A549 treated with CpdA at 1 μM for 4 hours (cell line): ENCODE results near the gene ORAI3. TPM values are rescaled to one million over a fixed set of nuclear protein-coding genes. Genes with fewer than 3 reads are reported as not detected.

Source experiments
- total RNA-seq: library from RNA; stranded (reverse); fragments of 200-300 nt; extraction: Qiagen RNA extraction; gene quantifications from 5 replicates; pipeline ENCODE4 v1.2.3, GENCODE V29; 2022; ENCODE audit warnings: low read depth

The ORAI3 gene
- 12.1 to 15.0 TPM (median 13.6 TPM) in 5 replicates for total RNA-seq

GRCh38 chr16:30948667-30949649, at the start of gene ORAI3:
ORAI3 (plus strand) TSS chr16:30949068; CDS start chr16:30949290, 222 bp downstream.

DNA sequence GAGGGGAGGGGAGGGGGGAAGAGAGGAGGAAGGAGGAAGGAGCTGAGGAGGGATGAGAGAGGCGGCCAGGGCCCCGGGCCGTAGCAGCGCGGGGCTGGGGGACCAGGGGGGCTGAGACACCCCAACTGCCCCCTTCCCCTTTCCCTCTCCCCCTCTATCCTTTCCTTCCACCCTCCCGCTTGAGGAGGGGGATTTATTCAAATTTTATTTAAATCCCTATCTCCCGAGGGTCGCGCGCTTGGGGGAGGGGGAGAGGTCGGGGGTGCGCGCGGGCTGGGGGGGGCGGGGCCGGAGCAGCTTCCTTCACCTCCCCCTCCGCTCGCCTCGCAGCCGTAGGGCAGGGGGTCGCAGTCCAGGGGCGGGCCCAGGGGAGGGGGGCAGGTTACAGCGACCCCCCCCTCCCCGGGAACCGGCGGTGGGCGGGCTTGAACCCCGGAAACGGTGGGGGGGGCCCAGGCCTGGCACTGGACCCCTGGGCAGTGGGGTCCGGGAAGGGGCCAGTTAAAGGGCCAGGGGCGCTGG, 25.3 kb upstream of the ORAI3 start, which contains the start of gene FBXL19:
FBXL19 (plus strand) TSS at position 19 of the 522 bp plus-strand sequence. CDS start 2,183 bp downstream, outside the sequence.

GRCh38 chr16:30957456-30958174, 8.7 kb downstream of the ORAI3 start, which contains the start of gene SETD1A:
SETD1A (plus strand) TSS chr16:30957754; CDS start chr16:30958732, 978 bp downstream.

GRCh38 chr16:30984669-30985400, 36.0 kb downstream of the ORAI3 start, which contains the start of gene HSD3B7:
HSD3B7 (plus strand) TSS chr16:30985207; CDS start chr16:30985659, 452 bp downstream.

Other genes with a start within 250 kb of the ORAI3 start
- 14.1 to 28.1 TPM (median 21.4 TPM) in 5 replicates for gene SRCAP, start 249.9 kb upstream of the ORAI3 start, total RNA-seq
- 21.1 to 26.6 TPM (median 23.0 TPM) in 5 replicates for gene PHKG2, start 200.6 kb upstream of the ORAI3 start, total RNA-seq
- 4.5 to 9.7 TPM (median 9.0 TPM) in 5 replicates for gene CFAP119, start 187.0 kb upstream of the ORAI3 start, total RNA-seq
- 77.8 to 90.9 TPM (median 89.9 TPM) in 5 replicates for gene RNF40, start 186.7 kb upstream of the ORAI3 start, total RNA-seq
- gene ZNF629, start 161.9 kb upstream of the ORAI3 start, total RNA-seq = 15.6 to 19.2 TPM (median 16.4 TPM) in 5 replicates
- gene BCL7C, start 55.0 kb upstream of the ORAI3 start, total RNA-seq = 24.3 to 38.7 TPM (median 36.4 TPM) in 5 replicates
- 0.09 to 0.23 TPM (median 0.16 TPM) in 4 of 5 replicates, not detected in the other for gene CTF1, start 52.5 kb upstream of the ORAI3 start, total RNA-seq
- 16.3 to 25.2 TPM (median 21.8 TPM) in 5 replicates for gene FBXL19, start 25.5 kb upstream of the ORAI3 start, total RNA-seq
- gene SETD1A, start 8.7 kb downstream of the ORAI3 start, total RNA-seq = 17.6 to 24.3 TPM (median 21.8 TPM) in 5 replicates
- 12.5 to 17.3 TPM (median 14.7 TPM) in 5 replicates for gene HSD3B7, start 36.1 kb downstream of the ORAI3 start, total RNA-seq
- 1.4 to 2.2 TPM (median 1.7 TPM) in 5 replicates for gene STX1B, start 61.6 kb downstream of the ORAI3 start, total RNA-seq
- 62.0 to 77.3 TPM (median 76.2 TPM) in 5 replicates for gene STX4, start 84.5 kb downstream of the ORAI3 start, total RNA-seq
- gene ZNF668, start 125.2 kb downstream of the ORAI3 start, total RNA-seq = 15.6 to 22.1 TPM (median 16.6 TPM) in 5 replicates
- 9.3 to 11.3 TPM (median 9.8 TPM) in 5 replicates for gene ZNF646, start 125.4 kb downstream of the ORAI3 start, total RNA-seq
- 0.78 to 2.7 TPM (median 1.4 TPM) in 5 replicates for gene PRSS53, start 139.9 kb downstream of the ORAI3 start, total RNA-seq
- gene VKORC1, start 145.7 kb downstream of the ORAI3 start, total RNA-seq = 93.5 to 141 TPM (median 138 TPM) in 5 replicates
- gene BCKDK, start 159.3 kb downstream of the ORAI3 start, total RNA-seq = 35.8 to 51.3 TPM (median 41.7 TPM) in 5 replicates
- 34.5 to 39.9 TPM (median 37.7 TPM) in 5 replicates for gene KAT8, start 168.6 kb downstream of the ORAI3 start, total RNA-seq
- 0.21 to 0.33 TPM (median 0.24 TPM) in 5 replicates for gene PRSS8, start 186.7 kb downstream of the ORAI3 start, total RNA-seq
- 0.35 to 1.1 TPM (median 0.70 TPM) in 5 replicates for gene PRSS36, start 201.0 kb downstream of the ORAI3 start, total RNA-seq
- gene FUS, start 231.1 kb downstream of the ORAI3 start, total RNA-seq = 510 to 596 TPM (median 534 TPM) in 5 replicates